WTC11 (cell line): Measurements from ENCODE around the gene FAM20C.

Source experiments
- AFF4 ChIP-seq: sonication (generic); formaldehyde crosslinking; IDR thresholded peaks from 2 replicates; pipeline ENCODE4 v1.8.1; 2023; ENCODE audit warnings: mild to moderate bottlenecking, missing genetic modification reagents, borderline replicate concordance
- CBFB ChIP-seq: sonication (generic); formaldehyde crosslinking; IDR thresholded peaks from 2 replicates; pipeline ENCODE4 v1.8.1; 2022; ENCODE audit warnings: mild to moderate bottlenecking, low read depth, missing genetic modification reagents
- CTCF ChIP-seq: fragments of 200-600 bp; IDR thresholded peaks from 2 replicates; pipeline ENCODE4 v1.8.0; 2022; ENCODE audit warnings: antibody characterized with exemption
- ELF4 ChIP-seq: sonication (generic); formaldehyde crosslinking; IDR thresholded peaks from 2 replicates; pipeline ENCODE4 v1.8.1; 2022; ENCODE audit warnings: low read depth, mild to moderate bottlenecking, moderate library complexity, missing genetic modification reagents
- GTF2I ChIP-seq: fragments of 250-450 bp; sonication (Bioruptor Pico); conservative IDR thresholded peaks from 2 replicates; pipeline ENCODE4 v1.4.0; 2021; ENCODE audit warnings: mild to moderate bottlenecking
- ZNF138 ChIP-seq: sonication (generic); formaldehyde crosslinking; conservative IDR thresholded peaks from 2 replicates; pipeline ENCODE4 v1.8.1; 2022; ENCODE audit warnings: mild to moderate bottlenecking, moderate library complexity, missing genetic modification reagents
- ZNF281 ChIP-seq: sonication (generic); formaldehyde crosslinking; IDR thresholded peaks from 2 replicates; pipeline ENCODE4 v1.8.0; 2023; ENCODE audit warnings: mild to moderate bottlenecking, missing genetic modification reagents

GRCh38 chr7:271266-272107, 79.1 kb downstream of the FAM20C start:
- no peak for TF ChIP-seq CTCF
- TF ChIP-seq ZNF281 (CRISPR knock-in tag): no peak
- TF ChIP-seq ZNF138: no peak
- TF ChIP-seq GTF2I (CRISPR knock-in tag): no peak
- no peak for TF ChIP-seq CBFB (CRISPR knock-in tag)
- no peak for TF ChIP-seq ELF4 (CRISPR knock-in tag)
- no peak for TF ChIP-seq AFF4 (CRISPR knock-in tag)
